ENCODE measurements around the gene MBNL1. TPM values are rescaled to one million over a fixed set of nuclear protein-coding genes. Genes with fewer than 3 reads are reported as not detected.

Gene MBNL1
- total and polyA plus RNA-seq, 4 donors: 17.1 to 110 (median 62.3) TPM

GRCh38 chr3:152338159-152338720, 69.5 kb downstream of the MBNL1 start:
- H3K27me3 ChIP-seq (ENCODE audit: control insufficient read depth in 4 of 4, insufficient read depth in 4 of 4, low read length in 3 of 4): no peaks in the 10 kb centered on the region
- no peak for TF ChIP-seq RAD21 (IDR thresholded peaks at IDR 0.05)
- no peak for TF ChIP-seq RXRA (IDR thresholded peaks at IDR 0.05)
- no peak for TF ChIP-seq GABPA (IDR thresholded peaks at IDR 0.05 in 1 of 2, conservative IDR thresholded peaks at IDR 0.05 in 1 of 2)
- no peak for TF ChIP-seq EGR1 (IDR thresholded peaks at IDR 0.05; ENCODE audit: low read depth in 2 of 2)
- TF ChIP-seq YY1 (IDR thresholded peaks at IDR 0.05): no peak
- no peak for TF ChIP-seq FOXA1 (IDR thresholded peaks at IDR 0.05)
- no peak for TF ChIP-seq MAX (IDR thresholded peaks at IDR 0.05)
- TF ChIP-seq HNF4A (conservative IDR thresholded peaks at IDR 0.05): no peak
- TF ChIP-seq NR2F2 (IDR thresholded peaks at IDR 0.05): no peak
- no peak for TF ChIP-seq FOXA2 (IDR thresholded peaks at IDR 0.05)
- TF ChIP-seq ATF3 (IDR thresholded peaks at IDR 0.05): no peak
- no peak for TF ChIP-seq ZBTB33 (IDR thresholded peaks at IDR 0.05)
- TF ChIP-seq SP1 (IDR thresholded peaks at IDR 0.05): no peak
- TF ChIP-seq JUND (IDR thresholded peaks at IDR 0.05): no peak
- no peak for TF ChIP-seq REST (IDR thresholded peaks at IDR 0.05)
- no peak for TF ChIP-seq HNF4G (IDR thresholded peaks at IDR 0.05)
- TF ChIP-seq TAF1 (conservative IDR thresholded peaks at IDR 0.05): no peak
- TF ChIP-seq CTCF (IDR thresholded peaks at IDR 0.05; ENCODE audit: low read depth, low read length, missing input control): no peak
- H3K4me3 ChIP-seq (ENCODE audit: low read depth in 1 of 3, low read length in 3 of 3): no peak overlapping the region
- H3K9ac ChIP-seq (ENCODE audit: low read depth in 1 of 2, low read length in 2 of 2): no peak overlapping the region
- no peak for DNase-seq (ENCODE audit: low spot score)
- WGBS: 96% methylated on average over 5 of the region's 5 CpGs
- peaks cover 0 to 7% (median 0%) of the 10 kb centered on the region in 4 donors for H3K4me1 ChIP-seq (ENCODE audit: control insufficient read depth in 4 of 4, insufficient read depth in 4 of 4, low read length in 3 of 4)
- H3K36me3 ChIP-seq (ENCODE audit: control insufficient read depth in 4 of 4, insufficient read depth in 3 of 4, low read depth in 1 of 4, low read length in 3 of 4): peaks cover 1 to 6% (median 4%) of the 10 kb centered on the region in 4 donors
- no peaks in the 10 kb centered on the region for H3K9me3 ChIP-seq (ENCODE audit: control insufficient read depth in 4 of 4, low read length in 3 of 4)
- no peak overlapping the region for H3K27ac ChIP-seq (ENCODE audit: low read depth in 1 of 2, low read length in 2 of 2)

Data from liver (tissue), 9 donors.